HepG2 (cell line): Measurements from ENCODE around the gene CNIH4. TPM values are rescaled to one million over a fixed set of nuclear protein-coding genes. Genes with fewer than 3 reads are reported as not detected.

Experiments used
- ARNT ChIP-seq: fragments of 450-650 bp; IDR thresholded peaks from 2 replicates; pipeline ENCODE4 v1.6.1; 2017
- HDAC6 ChIP-seq: fragments of 200-600 bp; sonication (generic); IDR thresholded peaks from 2 replicates; pipeline ENCODE4 v1.7.0; 2017; ENCODE audit warnings: mild to moderate bottlenecking, antibody characterized with exemption, low read length, low read depth
- KAT7 ChIP-seq: IDR thresholded peaks from 2 replicates; pipeline ENCODE4 v1.6.1; 2018; ENCODE audit warnings: borderline replicate concordance, missing compliant biosample characterization
- KDM5A ChIP-seq: fragments of 200-600 bp; sonication (generic); IDR thresholded peaks from 2 replicates; pipeline ENCODE4 v1.7.0; 2018; ENCODE audit warnings: antibody characterized with exemption, mild to moderate bottlenecking, low read length, borderline replicate concordance
- LRRFIP1 ChIP-seq: sonication (generic); formaldehyde crosslinking; conservative IDR thresholded peaks from 2 replicates; pipeline ENCODE4 v1.4.0; 2020; ENCODE audit warnings: missing genetic modification reagents
- MXD3 ChIP-seq: IDR thresholded peaks from 2 replicates; pipeline ENCODE4 v1.6.1; 2016; ENCODE audit warnings: mild to moderate bottlenecking, missing biosample characterization, missing genetic modification reagents
- PRPF4 ChIP-seq: fragments of 200-400 bp; formaldehyde crosslinking; IDR thresholded peaks from 2 replicates; pipeline ENCODE4 v1.6.1; 2016; ENCODE audit warnings: low read length, low read depth; ENCODE audit not compliant: poor library complexity, severe bottlenecking
- REXO4 ChIP-seq: sonication (generic); formaldehyde crosslinking; IDR thresholded peaks from 2 replicates; pipeline ENCODE4 v1.8.0; 2022; ENCODE audit warnings: missing genetic modification reagents, mild to moderate bottlenecking, borderline replicate concordance
- TFE3 ChIP-seq: IDR thresholded peaks from 2 replicates; pipeline ENCODE4 v1.6.1; 2016
- THAP11 ChIP-seq: IDR thresholded peaks from 2 replicates; pipeline ENCODE4 v1.6.1; 2016; ENCODE audit warnings: missing biosample characterization, missing genetic modification reagents
- ZBTB44 ChIP-seq: sonication (generic); formaldehyde crosslinking; IDR thresholded peaks from 2 replicates; pipeline ENCODE4 v1.4.0; 2020; ENCODE audit warnings: missing genetic modification reagents
- ZFYVE20 ChIP-seq: sonication (generic); formaldehyde crosslinking; IDR thresholded peaks from 2 replicates; pipeline ENCODE4 v1.8.0; 2023; ENCODE audit warnings: low read depth, mild to moderate bottlenecking, moderate library complexity, missing genetic modification reagents, borderline replicate concordance
- ZIK1 ChIP-seq: sonication (generic); formaldehyde crosslinking; IDR thresholded peaks from 2 replicates; pipeline ENCODE4 v1.5.0; 2020; ENCODE audit warnings: mild to moderate bottlenecking, low read depth, missing genetic modification reagents, borderline replicate concordance
- ZNF180 ChIP-seq: sonication (generic); formaldehyde crosslinking; IDR thresholded peaks from 2 replicates; pipeline ENCODE4 v1.4.0; 2020; ENCODE audit warnings: low read depth, missing genetic modification reagents, borderline replicate concordance
- ZNF343 ChIP-seq: sonication (generic); formaldehyde crosslinking; IDR thresholded peaks from 2 replicates; pipeline ENCODE4 v1.4.0; 2020; ENCODE audit warnings: mild to moderate bottlenecking, missing genetic modification reagents
- ZNF749 ChIP-seq: sonication (generic); formaldehyde crosslinking; IDR thresholded peaks from 2 replicates; pipeline ENCODE4 v1.8.0; 2022; ENCODE audit warnings: mild to moderate bottlenecking, missing genetic modification reagents, moderate library complexity, borderline replicate concordance
- ZNF772 ChIP-seq: sonication (generic); formaldehyde crosslinking; IDR thresholded peaks from 2 replicates; pipeline ENCODE4 v1.5.0; 2020; ENCODE audit warnings: mild to moderate bottlenecking, missing genetic modification reagents
- ZNF816 ChIP-seq: sonication (generic); formaldehyde crosslinking; IDR thresholded peaks from 2 replicates; pipeline ENCODE4 v1.8.0; 2022; ENCODE audit warnings: missing genetic modification reagents, mild to moderate bottlenecking, borderline replicate concordance
- ZSCAN21 ChIP-seq: sonication (generic); formaldehyde crosslinking; IDR thresholded peaks from 2 replicates; pipeline ENCODE4 v1.8.0; 2022; ENCODE audit warnings: mild to moderate bottlenecking, missing genetic modification reagents, moderate library complexity, borderline replicate concordance
- ZSCAN29 ChIP-seq: sonication (generic); formaldehyde crosslinking; conservative IDR thresholded peaks from 2 replicates; pipeline ENCODE4 v1.4.0; 2020; ENCODE audit warnings: mild to moderate bottlenecking, missing genetic modification reagents
- polyA plus RNA-seq, 8 experiments: library from polyadenylated mRNA; depleted of rRNA in 3 of 8; stranded (reverse) in 7 of 8; unstranded in 1 of 8; fragments of >200 nt; fragmentation: Illumina TruSeq in 4 of 8; extraction: Trizol in 4 of 8; gene quantifications; 2 replicates each; pipeline versions ENCODE4 v1.2.1 to v1.2.3, GENCODE V29; 2011 to 2016; ENCODE audit warnings: low read depth in 4 of 8, missing spikeins in 1 of 8, mixed read lengths in 1 of 8; ENCODE audit not compliant: insufficient read depth in 1 of 8
- total RNA-seq, 5 experiments: library from RNA; depleted of rRNA; stranded (reverse); fragments of >200 nt; fragmentation: Illumina TruSeq; extraction: Trizol; gene quantifications; 2 replicates each; pipeline ENCODE4 v1.2.3, GENCODE V29; 2016; ENCODE audit warnings: low read depth in 1 of 5

CNIH4 gene
- total and polyA plus RNA-seq, 2 of the 13 experiments (the other 11 are each of a cell fraction or from before 2014, with no cell fraction given) = 51.8 to 52.9 TPM

- TF ChIP-seq REXO4 (CRISPR knock-in tag) (no peak), ZNF816 (no peak), ZNF343 (CRISPR knock-in tag) (no peak), TFE3 (CRISPR knock-in tag) (no peak), ZNF180 (CRISPR knock-in tag) (no peak), ARNT (no peak), PRPF4 (peak; percentile 76), ZNF749 (CRISPR knock-in tag) (0 out of 2 replicates have a peak, but pooled peaks have one; percentile 40), ZIK1 (peak; percentile 38; the same call in 1 of the 2 replicates), ZFYVE20 (CRISPR knock-in tag) (no peak), MXD3 (CRISPR knock-in tag) (no peak), KAT7 (CRISPR knock-in tag) (no peak), ZNF772 (CRISPR knock-in tag) (no peak), LRRFIP1 (CRISPR knock-in tag) (no peak), HDAC6 (peak; percentile 98), ZBTB44 (CRISPR knock-in tag) (no peak), KDM5A (peak; percentile 97), ZSCAN21 (CRISPR knock-in tag) (no peak; the same call in 1 of the 2 replicates), ZSCAN29 (0 out of 2 replicates have a peak, but pooled peaks have one; percentile 32), THAP11 (CRISPR knock-in tag) (peak; percentile 90)
Measured at GRCh38 chr1:224329842-224330753, 26.6 kb upstream of the CNIH4 start, which contains the start of gene NVL (continued).
